Breast epithelium (tissue), 4 donors: ENCODE data around the gene GPR155. TPM values are rescaled to one million over a fixed set of nuclear protein-coding genes. Genes with fewer than 3 reads are reported as not detected.

Experiments used
- DNase-seq, 2 donors: peaks; one replicate each; pipeline ENCODE4 v3.0.0-alpha.2; 2019; ENCODE audit warnings: low spot score in 2 of 2
- H3K27ac ChIP-seq, 2 donors: fragments of 200-600 bp; sonication (generic) in 1 of 2; one replicate each; pipeline ENCODE4 v1.5.1; 2016 to 2019; ENCODE audit warnings: mild to moderate bottlenecking in 1 of 2
- H3K27me3 ChIP-seq, 2 donors: fragments of 200-600 bp; sonication (generic) in 1 of 2; one replicate each; pipeline versions ENCODE4 v1.5.1 to v1.6.0; 2017 to 2019; ENCODE audit warnings: control low read depth in 1 of 2, mild to moderate bottlenecking in 1 of 2
- H3K36me3 ChIP-seq: fragments of 200-600 bp; one replicate; pipeline ENCODE4 v1.5.1; 2019
- H3K4me1 ChIP-seq, 2 donors: fragments of 200-600 bp; sonication (generic); one replicate each; pipeline ENCODE4 v1.5.1; 2016 to 2019; ENCODE audit warnings: control low read depth in 1 of 2
- H3K4me3 ChIP-seq, 3 donors: fragments of 200-600 bp; sonication (generic); 1 replicate in 2 of 3; 2 replicates in 1 of 3; pipeline ENCODE4 v1.5.1; 2016 to 2019; ENCODE audit warnings: mild to moderate bottlenecking in 3 of 3, moderate library complexity in 2 of 3
- H3K9me3 ChIP-seq, 2 donors: fragments of 200-600 bp; sonication (generic) in 1 of 2; one replicate each; pipeline ENCODE4 v1.5.1; 2016 to 2019; ENCODE audit warnings: control low read depth in 1 of 2
- CTCF ChIP-seq, 3 donors: fragments of 450-650 bp; IDR thresholded peaks; one replicate each; pipeline ENCODE4 v1.5.1; 2016 to 2017; ENCODE audit warnings: antibody characterized with exemption in 3 of 3, mild to moderate bottlenecking in 3 of 3, moderate library complexity in 3 of 3
- POLR2A ChIP-seq: fragments of 450-650 bp; IDR thresholded peaks from one replicate; pipeline ENCODE4 v1.6.1; 2016; ENCODE audit warnings: antibody characterized with exemption, mild to moderate bottlenecking, moderate library complexity
- POLR2AphosphoS5 ChIP-seq, 3 donors: sonication (generic); formaldehyde crosslinking; IDR thresholded peaks; one replicate each; pipeline ENCODE4 v1.6.1; 2017; ENCODE audit warnings: antibody characterized with exemption in 3 of 3
- intact Hi-C: fragments of 100-400 bp; cut with DNase I; formaldehyde crosslinking; loops from one replicate; pipeline ENCODE4 v1.15.1; 2023; ENCODE audit warnings: low total_unique reads
- total RNA-seq, 3 donors: library from RNA; depleted of rRNA; stranded (reverse); fragments of >200 nt; gene quantifications; one replicate each; pipeline ENCODE4 v1.1.0, GENCODE V29; 2016

GPR155 gene
- total RNA-seq, 3 donors from 2014 or later = 4.3 to 7.2 (median 5.0) TPM

- H3K9me3 ChIP-seq = no peaks in the 10 kb centered on the region
- no peak overlapping the region for H3K27ac ChIP-seq
- H3K27me3 ChIP-seq = no peaks in the 10 kb centered on the region
- H3K36me3 ChIP-seq = peaks cover 13% of the 10 kb centered on the region
- H3K4me1 ChIP-seq = no peaks in the 10 kb centered on the region
- H3K4me3 ChIP-seq = no peak overlapping the region
- intact Hi-C loops = no loop called here
- no peak for DNase-seq
- TF ChIP-seq POLR2A = no peak
- no peak for TF ChIP-seq CTCF (IDR thresholded peaks at IDR 0.05)
- TF ChIP-seq POLR2AphosphoS5 (IDR thresholded peaks at IDR 0.05) = no peak
Measured at GRCh38 chr2:174383796-174384195, 103.0 kb downstream of the GPR155 start.

Other genes with a start within 250 kb of the GPR155 start
- 10 to 100 TPM; 56.0 to 73.7 (median 69.1) TPM for gene OLA1, start 238.5 kb downstream of the GPR155 start, total RNA-seq
- under 1 TPM in 2 of 3 donors, not detected in 1; 0.33 to 0.80 TPM for gene SP9, start 152.1 kb downstream of the GPR155 start, total RNA-seq
- gene SCRN3, start 91.3 kb downstream of the GPR155 start, total RNA-seq = 10 to 100 TPM; 18.1 to 21.1 (median 18.7) TPM
- gene WIPF1, start 110.8 kb upstream of the GPR155 start, total RNA-seq = 10 to 100 TPM; 17.6 to 43.2 (median 24.9) TPM